NCI-H187 (cell line): ENCODE results near the gene FARS2.

ENCODE experiments used
- DNase-seq, 2 experiments: peaks; one replicate each; lab custom pipeline; 2025; lab: John Stamatoyannopoulos, UW

The FARS2 gene

DNA sequence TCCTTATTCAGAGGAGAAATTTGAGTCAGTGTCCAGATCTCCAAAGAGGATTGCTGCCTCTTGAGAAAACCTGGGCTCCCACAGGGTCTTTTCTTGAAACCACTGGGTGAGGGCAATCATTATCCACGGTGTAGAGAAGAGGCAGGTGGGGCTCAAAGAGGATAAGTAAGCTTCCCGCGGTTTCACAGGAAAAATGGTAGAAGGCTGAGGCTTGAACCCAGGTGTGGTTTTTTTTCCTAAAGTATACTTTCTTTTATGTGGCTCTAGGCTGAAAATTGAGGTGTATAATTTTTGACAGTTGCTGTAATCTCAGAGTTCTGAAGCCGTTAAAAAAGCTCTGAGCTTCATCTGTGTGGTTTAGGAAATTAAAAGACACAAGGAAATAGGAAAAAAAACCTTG, 164.5 kb downstream of the FARS2 start:
- no peak for DNase-seq

- no peak for DNase-seq
These were observed 166.3 kb downstream of the FARS2 start for GRCh38 chr6:5427586-5427985.

GRCh38 chr6:5433324-5433723, 172.0 kb downstream of the FARS2 start:
- DNase-seq = no peak

GRCh38 chr6:5435449-5435848, 174.1 kb downstream of the FARS2 start:
- no peak for DNase-seq

GRCh38 chr6:5438922-5439584, 177.7 kb downstream of the FARS2 start:
- no peak for DNase-seq

GRCh38 chr6:5439749-5440148, 178.4 kb downstream of the FARS2 start:
- DNase-seq = no peak

GRCh38 chr6:5442319-5442718, 181.0 kb downstream of the FARS2 start:
- DNase-seq = no peak

- no peak for DNase-seq
These were observed 181.6 kb downstream of the FARS2 start for GRCh38 chr6:5442916-5443315.

DNA sequence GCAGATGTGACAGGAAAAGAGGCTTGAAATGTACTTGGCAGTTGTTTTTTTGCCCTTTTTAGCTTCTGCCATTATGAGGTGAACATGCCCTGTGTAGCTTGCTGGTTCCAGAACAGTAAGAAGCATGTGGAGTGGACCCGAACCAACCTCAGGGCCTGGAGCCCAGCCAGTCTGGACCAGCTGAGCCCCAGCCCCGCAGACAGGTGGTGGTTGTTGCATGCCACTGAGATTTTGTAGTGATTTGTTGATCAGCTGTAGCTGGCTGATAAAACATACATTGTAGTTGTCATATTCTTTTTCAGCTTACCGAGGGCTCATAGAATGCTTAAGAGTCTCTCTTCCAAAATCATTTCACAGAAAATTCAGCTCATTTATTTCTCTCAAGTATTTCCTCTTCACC, 182.2 kb downstream of the FARS2 start:
- DNase-seq = no peak

DNA sequence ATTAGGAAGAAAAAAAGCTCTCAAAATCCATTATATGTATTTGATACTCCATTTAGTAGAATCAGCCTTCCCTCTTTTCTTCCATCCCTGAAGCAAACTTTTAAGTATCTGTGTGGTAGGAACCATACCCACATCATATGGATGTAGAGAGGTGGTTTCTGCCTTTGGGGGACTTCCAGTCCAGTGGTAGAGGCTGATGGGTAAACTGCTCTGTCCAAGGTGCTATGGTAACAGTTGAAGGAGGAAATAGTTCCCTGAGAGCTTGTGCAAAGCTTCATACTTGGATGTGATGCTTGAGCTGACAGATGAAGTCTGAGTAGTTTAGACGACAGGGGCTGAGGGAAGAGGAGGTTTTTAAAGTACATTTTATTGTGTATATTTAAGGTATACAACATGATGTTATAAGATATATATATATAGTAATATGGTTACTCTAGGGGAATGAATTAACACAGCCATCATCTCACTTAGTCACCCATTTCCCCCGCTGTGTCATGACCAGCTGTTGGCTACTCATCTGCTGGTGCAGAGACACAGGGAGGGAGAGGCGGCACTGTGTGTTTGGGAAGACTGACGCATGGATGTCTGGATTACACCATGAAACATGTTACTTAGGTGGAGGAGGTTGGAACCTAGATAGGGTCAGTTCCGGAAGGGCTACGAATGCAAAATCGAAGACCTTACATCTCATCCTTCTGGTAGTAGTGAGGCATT, 185.2 kb downstream of the FARS2 start:
- no peak for DNase-seq

GRCh38 chr6:5447921-5448320, 186.6 kb downstream of the FARS2 start:
- DNase-seq = no peak

- no peak for DNase-seq
These were observed 188.8 kb downstream of the FARS2 start for GRCh38 chr6:5450073-5450472.

DNA sequence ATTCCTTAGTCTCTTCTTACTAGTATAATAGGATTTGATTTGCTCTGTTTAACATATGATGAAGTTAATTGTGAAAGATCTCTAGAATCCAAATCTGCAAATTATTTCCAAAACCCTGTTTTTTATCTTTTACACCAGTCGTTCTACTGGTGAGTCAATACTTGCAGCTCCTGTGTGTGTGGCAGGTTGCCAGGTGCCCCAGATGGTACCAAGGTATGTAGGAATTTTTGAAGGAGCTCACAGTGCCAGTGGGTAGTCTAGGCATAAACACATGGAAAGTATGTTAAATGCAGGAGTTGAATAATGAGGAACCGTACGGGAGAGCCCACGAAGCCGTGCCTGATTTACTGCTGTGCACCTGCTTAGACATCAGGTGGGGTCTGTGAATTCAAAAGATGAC, 192.2 kb downstream of the FARS2 start:
- DNase-seq = no peak

DNA sequence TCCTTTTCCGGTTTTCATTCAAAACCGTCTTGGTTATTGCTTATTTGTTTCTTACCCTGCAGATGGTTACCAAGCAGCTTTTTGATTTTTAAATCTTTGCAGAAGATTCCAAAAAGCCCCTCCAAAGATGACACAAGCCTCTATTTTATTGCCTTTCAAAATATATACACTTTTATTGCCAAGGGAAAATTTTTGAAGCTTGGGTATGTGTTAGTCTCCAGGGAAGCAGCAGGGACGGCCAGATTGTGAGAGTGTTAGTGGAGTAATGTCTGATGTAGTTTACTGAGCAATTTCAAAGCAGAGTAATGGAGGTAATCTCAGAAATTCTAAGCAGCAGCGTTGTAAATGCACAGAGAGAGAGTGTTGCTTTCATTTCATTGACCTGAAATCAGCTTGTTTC, 193.8 kb downstream of the FARS2 start:
- no peak for DNase-seq

- no peak for DNase-seq
These were observed 195.7 kb downstream of the FARS2 start for GRCh38 chr6:5457041-5457440.

- no peak for DNase-seq
These were observed 196.8 kb downstream of the FARS2 start for GRCh38 chr6:5457983-5458683.

GRCh38 chr6:5459346-5459745, 198.0 kb downstream of the FARS2 start:
- DNase-seq = no peak

DNA sequence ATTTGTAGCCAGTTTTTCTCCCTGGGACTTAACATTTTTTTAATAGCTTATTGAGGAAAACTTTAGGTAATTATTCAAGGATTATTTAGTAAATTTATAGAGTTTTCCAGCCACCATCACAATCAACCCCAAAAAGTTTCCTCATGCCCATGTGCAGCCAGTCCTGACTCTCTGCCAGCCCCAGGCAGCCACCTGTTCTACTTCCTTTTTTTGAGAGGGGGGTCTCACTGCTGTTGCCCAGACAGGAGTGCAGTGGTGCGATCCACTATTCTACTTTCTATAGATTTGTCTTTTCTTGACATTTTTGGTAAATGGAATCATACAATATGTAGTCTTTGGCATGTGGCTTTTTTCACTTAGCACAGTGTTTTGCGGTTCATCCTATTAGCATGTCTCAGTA, 200.1 kb downstream of the FARS2 start:
- no peak for DNase-seq

- no peak for DNase-seq
These were observed 201.5 kb downstream of the FARS2 start for GRCh38 chr6:5462856-5463255.

DNA sequence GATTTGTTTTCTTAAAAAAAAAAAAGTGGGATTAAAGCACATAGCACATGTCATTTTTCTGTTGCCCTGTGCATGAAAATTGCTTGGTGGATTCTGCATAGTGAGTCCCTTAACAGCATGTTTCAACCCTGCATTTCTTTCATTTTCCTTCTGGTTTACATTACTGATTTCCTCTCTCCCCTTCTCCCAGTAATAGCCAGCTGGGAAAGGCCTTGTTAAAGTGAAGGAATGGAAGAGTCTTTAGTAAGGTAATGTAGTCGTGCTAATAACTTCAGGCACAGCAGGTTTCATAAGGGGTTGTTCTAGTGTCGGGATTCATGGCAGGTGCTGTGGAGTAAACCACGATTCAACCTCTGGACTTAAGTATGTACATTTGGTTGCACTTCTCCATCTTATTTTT, 202.4 kb downstream of the FARS2 start:
- DNase-seq = no peak

DNA sequence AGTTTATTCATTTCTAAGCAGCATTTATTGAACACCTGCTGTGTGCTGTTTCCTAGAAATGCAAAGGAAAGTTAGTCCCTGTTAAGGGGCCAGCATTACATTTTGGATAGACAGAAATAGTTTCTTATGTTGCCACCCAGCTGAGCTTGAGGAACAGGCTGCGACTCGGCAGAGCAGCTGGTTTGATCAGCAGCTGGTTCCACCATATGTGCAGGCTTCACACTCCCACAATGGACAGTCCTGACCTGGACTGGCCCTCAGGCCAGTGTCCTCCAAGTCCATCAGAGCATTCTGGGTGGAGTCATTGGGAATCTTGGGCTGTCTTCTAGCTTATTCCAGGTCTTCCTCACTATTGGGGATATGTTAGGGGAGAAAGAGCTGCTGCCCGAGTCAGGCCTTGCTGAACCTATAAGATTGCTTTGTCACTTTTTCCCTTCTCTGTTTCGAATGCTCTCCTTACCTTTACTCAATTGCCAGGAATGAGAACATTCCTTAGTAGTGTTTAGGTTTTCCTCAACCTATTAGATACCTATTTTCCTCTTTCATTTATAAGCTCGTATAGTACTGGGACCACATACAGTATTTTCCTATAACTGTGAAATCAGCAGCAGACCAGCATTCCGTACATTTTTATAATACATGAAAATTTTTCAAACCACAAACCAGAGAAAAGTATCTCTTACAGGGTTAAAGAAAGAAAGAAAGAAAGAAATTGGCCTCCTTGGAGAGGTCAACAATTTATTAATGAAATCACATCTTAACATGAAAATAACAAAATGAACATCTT, 203.0 kb downstream of the FARS2 start:
- DNase-seq = no peak
